Fibroblast of peridontal ligament (primary cell): ENCODE data around the gene SH3RF2.

Experiments
- DNase-seq: peaks from one replicate; pipeline ENCODE4 v3.0.0-alpha.2; 2010; ENCODE audit errors: extremely low read depth

The SH3RF2 gene

GRCh38 chr5:145920542-145921210, 15.7 kb upstream of the SH3RF2 start:
- DNase-seq = no peak

GRCh38 chr5:145921211-145921610, 15.2 kb upstream of the SH3RF2 start:
- DNase-seq = no peak

GRCh38 chr5:145922059-145922458, 14.3 kb upstream of the SH3RF2 start:
- DNase-seq = no peak

- DNase-seq = no peak
Measured at GRCh38 chr5:145923405-145923804, 13.0 kb upstream of the SH3RF2 start.

- no peak for DNase-seq
Measured at GRCh38 chr5:145924849-145925248, 11.5 kb upstream of the SH3RF2 start.

- DNase-seq = peak; percentile 91
Measured at GRCh38 chr5:145925353-145925752, 11.0 kb upstream of the SH3RF2 start.

GRCh38 chr5:145925803-145926202, 10.6 kb upstream of the SH3RF2 start:
- DNase-seq = peak; percentile 75

- no peak for DNase-seq
Measured at GRCh38 chr5:145931718-145932117, 4.7 kb upstream of the SH3RF2 start.

GRCh38 chr5:145934276-145934675, 2.1 kb upstream of the SH3RF2 start:
- DNase-seq = no peak

- DNase-seq = no peak
Measured at GRCh38 chr5:145937432-145938250, 1.3 kb downstream of the SH3RF2 start.

GRCh38 chr5:145938776-145939539, 2.6 kb downstream of the SH3RF2 start:
- no peak for DNase-seq

GRCh38 chr5:145939540-145940065, 3.2 kb downstream of the SH3RF2 start:
- no peak for DNase-seq

GRCh38 chr5:145941096-145941447, 4.7 kb downstream of the SH3RF2 start:
- DNase-seq = no peak

GRCh38 chr5:145941448-145942130, 5.2 kb downstream of the SH3RF2 start:
- DNase-seq = no peak

- DNase-seq = no peak
Measured at GRCh38 chr5:145942201-145942600, 5.8 kb downstream of the SH3RF2 start.

- no peak for DNase-seq
Measured at GRCh38 chr5:145942749-145943148, 6.4 kb downstream of the SH3RF2 start.

GRCh38 chr5:145943674-145944121, 7.3 kb downstream of the SH3RF2 start:
- DNase-seq = peak; percentile 45

GRCh38 chr5:145944328-145944727, 8.0 kb downstream of the SH3RF2 start:
- no peak for DNase-seq

GRCh38 chr5:145945620-145946111, 9.3 kb downstream of the SH3RF2 start:
- DNase-seq = no peak

GRCh38 chr5:145946112-145946861, 9.9 kb downstream of the SH3RF2 start:
- DNase-seq = peak; percentile 57

GRCh38 chr5:145947581-145947980, 11.2 kb downstream of the SH3RF2 start:
- DNase-seq = no peak
